GM18861 (cell line): ENCODE measurements around the gene PSMD9.
A peak's percentile ranks its signal among the peaks of the same experiment; 100 is the strongest.
"Not testable (repeated sequence)": the region's sequence is repeated elsewhere in the genome, so short reads cannot be mapped to it uniquely, and the experiment has no call there.

ENCODE experiments used
- ATAC-seq: cut with Tn5 transposase; IDR thresholded peaks from one replicate; pipeline ENCODE4 v1.9.1; 2021; ENCODE audit not compliant: unreplicated experiment

Gene PSMD9

GRCh38 chr12:121917950-121918678, 29.5 kb downstream of the PSMD9 start, which contains the start of gene CFAP251:
TSS of gene CFAP251 (plus strand) at chr12:121918592. CDS start at chr12:121921306, 2,714 bp downstream.
- ATAC-seq, result peak; percentile 79

GRCh38 chr12:121918679-121919038, 30.1 kb downstream of the PSMD9 start:
- ATAC-seq, result peak; percentile 10

- no peak for ATAC-seq
Observed at GRCh38 chr12:121921066-121921465, 32.5 kb downstream of the PSMD9 start.

GRCh38 chr12:121925358-121925695, 36.7 kb downstream of the PSMD9 start:
- ATAC-seq, result no peak

- ATAC-seq, result no peak
Observed at GRCh38 chr12:121926874-121927706, 38.5 kb downstream of the PSMD9 start.

- ATAC-seq, result no peak
Observed at GRCh38 chr12:121927813-121928212, 39.2 kb downstream of the PSMD9 start.

- not testable (repeated sequence) for ATAC-seq
Observed at GRCh38 chr12:121929545-121929944, 41.0 kb downstream of the PSMD9 start.

- no peak for ATAC-seq
Observed at GRCh38 chr12:121930862-121931261, 42.3 kb downstream of the PSMD9 start.

GRCh38 chr12:121932176-121932536, 43.6 kb downstream of the PSMD9 start:
- no peak for ATAC-seq

- no peak for ATAC-seq
Observed at GRCh38 chr12:121932914-121933521, 44.4 kb downstream of the PSMD9 start.

- no peak for ATAC-seq
Observed at GRCh38 chr12:121933522-121934308, 45.1 kb downstream of the PSMD9 start.

GRCh38 chr12:121934309-121934664, 45.7 kb downstream of the PSMD9 start:
- ATAC-seq, result no peak

GRCh38 chr12:121937654-121938053, 49.1 kb downstream of the PSMD9 start:
- ATAC-seq, result no peak

GRCh38 chr12:121939186-121939585, 50.6 kb downstream of the PSMD9 start:
- no peak for ATAC-seq

GRCh38 chr12:121939992-121940766, 51.6 kb downstream of the PSMD9 start:
- no peak for ATAC-seq

- ATAC-seq, result no peak
Observed at GRCh38 chr12:121942145-121942718, 53.6 kb downstream of the PSMD9 start.

- ATAC-seq, result no peak
Observed at GRCh38 chr12:121943926-121944325, 55.3 kb downstream of the PSMD9 start.

GRCh38 chr12:121946313-121947025, 57.9 kb downstream of the PSMD9 start:
- no peak for ATAC-seq

GRCh38 chr12:121947981-121948380, 59.4 kb downstream of the PSMD9 start:
- ATAC-seq, result no peak
